Measurements from ENCODE around the gene LAMA2. TPM values are rescaled to one million over a fixed set of nuclear protein-coding genes. Genes with fewer than 3 reads are reported as not detected.

The LAMA2 gene
- total and polyA plus RNA-seq, 2 experiments from 2014 or later = 0.91 to 6.4 TPM

DNA sequence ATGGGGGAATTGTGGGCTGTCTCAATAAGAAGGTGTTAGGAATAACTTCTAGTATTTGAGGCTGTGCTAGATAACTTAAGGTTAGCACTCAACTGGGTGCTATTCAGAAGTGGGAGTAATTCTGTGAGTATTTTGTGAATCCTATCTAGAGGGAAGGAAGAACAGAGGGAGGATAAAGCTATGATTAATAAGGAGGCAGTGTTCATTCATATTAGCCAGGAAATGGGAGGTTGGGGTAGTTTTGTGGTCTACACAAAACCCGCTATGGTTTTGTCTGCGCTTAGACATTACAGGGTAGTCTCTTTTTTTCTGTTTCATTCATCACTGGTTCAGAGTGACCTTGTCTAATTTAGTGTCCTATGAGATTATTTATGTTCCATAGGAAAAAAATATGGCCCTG lies 486.0 kb downstream of the LAMA2 start:
- Histone ChIP-seq H3K27me3 (ENCODE audit: insufficient read depth) (no peaks in the 10 kb centered on the region), H3K36me3 (ENCODE audit: insufficient read depth) (no peaks in the 10 kb centered on the region), H4K20me1 (replicated peaks; ENCODE audit: insufficient read depth) (no peaks in the 10 kb centered on the region), H3K79me2 (replicated peaks; ENCODE audit: insufficient read depth) (no peaks in the 10 kb centered on the region), H3F3A (replicated peaks; ENCODE audit: low read depth) (no peaks in the 10 kb centered on the region), H2AFZ (no peak overlapping the region), H3K27ac (ENCODE audit: low read depth) (no peak overlapping the region), H3K9me2 (ENCODE audit: insufficient read depth) (no peaks in the 10 kb centered on the region), H3K4me1 (ENCODE audit: insufficient read depth) (no peaks in the 10 kb centered on the region; the same call in 1 of the 2 replicates), H3K4me3 (no peak overlapping the region), H3K4me2 (no peak overlapping the region)
- no peaks in the 10 kb centered on the region for H3K9me3 Mint-ChIP-seq
- H3K36me3 Mint-ChIP-seq (ENCODE audit: low read depth) = no peaks in the 10 kb centered on the region
- no peak for TF ChIP-seq POLR2AphosphoS5 (IDR thresholded peaks at IDR 0.05; ENCODE audit: low read depth)
- H3K27me3 Mint-ChIP-seq (ENCODE audit: insufficient read depth, low read depth, poor library complexity) = no peaks in the 10 kb centered on the region
- DNase-seq (ENCODE audit: low spot score) = no peak
- peaks cover 6% of the 10 kb centered on the region; the same call in 2 of the 3 replicates for H3K4me1 Mint-ChIP-seq
- H3K27ac Mint-ChIP-seq = no peak overlapping the region
- no peak overlapping the region for H3K4me3 Mint-ChIP-seq
- ATAC-seq = no peak

- Mint-ChIP-seq H3K27me3 (ENCODE audit: insufficient read depth, low read depth, poor library complexity) (no peaks in the 10 kb centered on the region), H3K9me3 (no peaks in the 10 kb centered on the region), H3K36me3 (ENCODE audit: low read depth) (no peaks in the 10 kb centered on the region), H3K4me3 (no peak overlapping the region), H3K27ac (no peak overlapping the region), H3K4me1 (peaks cover 6% of the 10 kb centered on the region; the same call in 2 of the 3 replicates)
- Histone ChIP-seq H3K4me2 (no peak overlapping the region), H2AFZ (no peak overlapping the region), H3K79me2 (replicated peaks; ENCODE audit: insufficient read depth) (no peaks in the 10 kb centered on the region), H3K36me3 (ENCODE audit: insufficient read depth) (no peaks in the 10 kb centered on the region), H3K4me3 (no peak overlapping the region), H3K9me2 (ENCODE audit: insufficient read depth) (no peaks in the 10 kb centered on the region), H3K27me3 (ENCODE audit: insufficient read depth) (no peaks in the 10 kb centered on the region), H3K4me1 (ENCODE audit: insufficient read depth) (no peaks in the 10 kb centered on the region; the same call in 1 of the 2 replicates), H3K27ac (ENCODE audit: low read depth) (no peak overlapping the region), H3F3A (replicated peaks; ENCODE audit: low read depth) (no peaks in the 10 kb centered on the region), H4K20me1 (replicated peaks; ENCODE audit: insufficient read depth) (no peaks in the 10 kb centered on the region)
- ATAC-seq (no peak), DNase-seq (ENCODE audit: low spot score) (no peak)
- TF ChIP-seq, protein P1, sequence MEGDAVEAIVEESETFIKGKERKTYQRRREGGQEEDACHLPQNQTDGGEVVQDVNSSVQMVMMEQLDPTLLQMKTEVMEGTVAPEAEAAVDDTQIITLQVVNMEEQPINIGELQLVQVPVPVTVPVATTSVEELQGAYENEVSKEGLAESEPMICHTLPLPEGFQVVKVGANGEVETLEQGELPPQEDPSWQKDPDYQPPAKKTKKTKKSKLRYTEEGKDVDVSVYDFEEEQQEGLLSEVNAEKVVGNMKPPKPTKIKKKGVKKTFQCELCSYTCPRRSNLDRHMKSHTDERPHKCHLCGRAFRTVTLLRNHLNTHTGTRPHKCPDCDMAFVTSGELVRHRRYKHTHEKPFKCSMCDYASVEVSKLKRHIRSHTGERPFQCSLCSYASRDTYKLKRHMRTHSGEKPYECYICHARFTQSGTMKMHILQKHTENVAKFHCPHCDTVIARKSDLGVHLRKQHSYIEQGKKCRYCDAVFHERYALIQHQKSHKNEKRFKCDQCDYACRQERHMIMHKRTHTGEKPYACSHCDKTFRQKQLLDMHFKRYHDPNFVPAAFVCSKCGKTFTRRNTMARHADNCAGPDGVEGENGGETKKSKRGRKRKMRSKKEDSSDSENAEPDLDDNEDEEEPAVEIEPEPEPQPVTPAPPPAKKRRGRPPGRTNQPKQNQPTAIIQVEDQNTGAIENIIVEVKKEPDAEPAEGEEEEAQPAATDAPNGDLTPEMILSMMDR (conservative IDR thresholded peaks at IDR 0.05; ENCODE audit: low read depth in 2 of 2) = no peak
- TF ChIP-seq EZH2phosphoT487 (IDR thresholded peaks at IDR 0.05; ENCODE audit: unreplicated experiment) = no peak
- TF ChIP-seq STAT1 (IDR thresholded peaks at IDR 0.05; ENCODE audit: unreplicated experiment) = no peak
- no peak for TF ChIP-seq POLR2AphosphoS5 (IDR thresholded peaks at IDR 0.05; ENCODE audit: low read depth)
- no peak for TF ChIP-seq JUNB (IDR thresholded peaks at IDR 0.05; ENCODE audit: unreplicated experiment)
- no peak for TF ChIP-seq CREB1 (CRISPR knock-in tag; IDR thresholded peaks at IDR 0.05; ENCODE audit: low read depth)
- TF ChIP-seq REST (IDR thresholded peaks at IDR 0.05; ENCODE audit: unreplicated experiment) = no peak
- TF ChIP-seq EZH2 (IDR thresholded peaks at IDR 0.05; ENCODE audit: low read depth, unreplicated experiment) = no peak
- no peak for TF ChIP-seq ETS1 (IDR thresholded peaks at IDR 0.05)
- no peak for TF ChIP-seq ZNF331 (CRISPR knock-in tag; IDR thresholded peaks at IDR 0.05; ENCODE audit: low read depth)
- TF ChIP-seq ZNF114 (CRISPR knock-in tag; IDR thresholded peaks at IDR 0.05) = no peak
These were observed 486.8 kb downstream of the LAMA2 start for GRCh38 chr6:129369737-129370136.
